Ishikawa (cell line): Measurements from ENCODE around the gene TBCD.

Experiments
- CREB1 ChIP-seq: IDR thresholded peaks from 2 replicates; pipeline ENCODE4 v1.6.1; 2012; ENCODE audit warnings: low read depth
- EGR1 ChIP-seq: IDR thresholded peaks from 2 replicates; pipeline ENCODE4 v1.6.1; 2012
- EP300 ChIP-seq: IDR thresholded peaks from 2 replicates; pipeline ENCODE4 v1.6.1; 2012; ENCODE audit warnings: borderline replicate concordance
- MAX ChIP-seq: IDR thresholded peaks from 2 replicates; pipeline ENCODE4 v1.6.1; 2012
- NFIC ChIP-seq: IDR thresholded peaks from 2 replicates; pipeline ENCODE4 v1.6.1; 2012
- RAD21 ChIP-seq: IDR thresholded peaks from 2 replicates; pipeline ENCODE4 v1.6.1; 2012; ENCODE audit warnings: low read depth
- TAF1 ChIP-seq: IDR thresholded peaks from 2 replicates; pipeline ENCODE4 v1.6.1; 2012; ENCODE audit warnings: low read depth, mild to moderate bottlenecking
- TEAD4 ChIP-seq: IDR thresholded peaks from 2 replicates; pipeline ENCODE4 v1.6.1; 2012
- USF1 ChIP-seq: IDR thresholded peaks from 2 replicates; pipeline ENCODE4 v1.6.1; 2012
- YY1 ChIP-seq: IDR thresholded peaks from 2 replicates; pipeline ENCODE4 v1.6.1; 2012; ENCODE audit warnings: low read depth
- ZBTB7A ChIP-seq: IDR thresholded peaks from 2 replicates; pipeline ENCODE4 v1.6.1; 2012; ENCODE audit warnings: low read depth

- TF ChIP-seq YY1 (no peak), TAF1 (no peak), RAD21 (no peak), NFIC (no peak), MAX (no peak), TEAD4 (no peak), CREB1 (no peak), ZBTB7A (no peak), EGR1 (no peak), USF1 (no peak), EP300 (no peak)
Measured at GRCh38 chr17:82873521-82873920, 121.7 kb downstream of the TBCD start.
